K562 (cell line): ENCODE data around the gene SPRED2.

Experiments
- CBX3 ChIP-seq, 2 experiments: IDR thresholded peaks; 1 replicate in 1 of 2; 2 replicates in 1 of 2; pipeline ENCODE4 v1.6.1; 2012; ENCODE audit warnings: inconsistent platforms in 2 of 2, low read length in 2 of 2, borderline replicate concordance in 1 of 2, control low read depth in 1 of 2
- GTF2F1 ChIP-seq: IDR thresholded peaks from 2 replicates; pipeline ENCODE4 v1.6.1; 2011; ENCODE audit warnings: low read depth, low read length, improper control_type of control experiment
- MEF2A ChIP-seq: IDR thresholded peaks from 2 replicates; pipeline ENCODE4 v1.6.1; 2011; ENCODE audit warnings: low read depth, mild to moderate bottlenecking, low read length, moderate library complexity; ENCODE audit not compliant: control insufficient read depth
- NCOA1 ChIP-seq: fragments of 450-650 bp; IDR thresholded peaks from 2 replicates; pipeline ENCODE4 v1.6.1; 2016; ENCODE audit warnings: low read depth
- SRF ChIP-seq, 2 experiments: fragments of 250-450, 450-650 bp in 1 of 2; sonication (Bioruptor Pico) in 1 of 2; sonication (generic) in 1 of 2; formaldehyde crosslinking; IDR thresholded peaks; 2 replicates each; pipeline versions ENCODE4 v1.5.0 to v1.5.1; 2020 to 2022; ENCODE audit warnings: mild to moderate bottlenecking in 1 of 2, missing genetic modification reagents in 1 of 2
- TF ChIP-seq, protein P1 (sequence below): fragments of 250-450 bp; sonication (Bioruptor Pico); IDR thresholded peaks from 2 replicates; pipeline ENCODE4 v1.5.0; 2022; ENCODE audit warnings: mild to moderate bottlenecking

DNA sequence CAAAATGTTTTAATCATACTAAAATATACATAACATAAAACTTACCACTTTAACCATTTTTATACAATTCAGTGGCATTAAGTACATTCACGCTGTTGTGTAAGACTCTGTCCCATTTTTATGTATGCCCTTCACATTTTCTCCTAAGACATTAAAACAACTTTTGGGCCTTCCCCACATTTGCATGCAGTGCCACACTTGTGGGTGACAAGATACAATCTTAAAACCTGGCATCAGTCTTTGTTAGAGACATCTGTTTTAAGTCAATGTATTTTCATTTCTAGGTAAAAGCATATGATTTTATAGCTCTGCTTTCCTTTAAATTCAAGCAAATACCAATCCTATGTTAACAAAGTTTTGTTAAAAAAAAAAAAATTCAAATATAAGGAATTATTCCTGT lies 17.3 kb downstream of the SPRED2 start:
- TF ChIP-seq GTF2F1, result no peak
- TF ChIP-seq MEF2A, result no peak
- TF ChIP-seq NCOA1, result no peak
- TF ChIP-seq SRF (CRISPR knock-in tag; IDR thresholded peaks at IDR 0.05), result no peak
- TF ChIP-seq, protein P1, sequence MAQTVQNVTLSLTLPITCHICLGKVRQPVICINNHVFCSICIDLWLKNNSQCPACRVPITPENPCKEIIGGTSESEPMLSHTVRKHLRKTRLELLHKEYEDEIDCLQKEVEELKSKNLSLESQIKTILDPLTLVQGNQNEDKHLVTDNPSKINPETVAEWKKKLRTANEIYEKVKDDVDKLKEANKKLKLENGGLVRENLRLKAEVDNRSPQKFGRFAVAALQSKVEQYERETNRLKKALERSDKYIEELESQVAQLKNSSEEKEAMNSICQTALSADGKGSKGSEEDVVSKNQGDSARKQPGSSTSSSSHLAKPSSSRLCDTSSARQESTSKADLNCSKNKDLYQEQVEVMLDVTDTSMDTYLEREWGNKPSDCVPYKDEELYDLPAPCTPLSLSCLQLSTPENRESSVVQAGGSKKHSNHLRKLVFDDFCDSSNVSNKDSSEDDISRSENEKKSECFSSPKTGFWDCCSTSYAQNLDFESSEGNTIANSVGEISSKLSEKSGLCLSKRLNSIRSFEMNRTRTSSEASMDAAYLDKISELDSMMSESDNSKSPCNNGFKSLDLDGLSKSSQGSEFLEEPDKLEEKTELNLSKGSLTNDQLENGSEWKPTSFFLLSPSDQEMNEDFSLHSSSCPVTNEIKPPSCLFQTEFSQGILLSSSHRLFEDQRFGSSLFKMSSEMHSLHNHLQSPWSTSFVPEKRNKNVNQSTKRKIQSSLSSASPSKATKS (CRISPR knock-in tag), result no peak
- TF ChIP-seq CBX3 (IDR thresholded peaks at IDR 0.05; ENCODE audit: borderline replicate concordance in 1 of 2, low read length in 2 of 2), result no peak
